GM19455 (cell line): ENCODE measurements around the gene STK11.
A peak's percentile ranks its signal among the peaks of the same experiment; 100 is the strongest.

Experiments used
- ATAC-seq: cut with Tn5 transposase; IDR thresholded peaks from one replicate; pipeline ENCODE4 v1.9.1; 2021; ENCODE audit not compliant: unreplicated experiment

STK11 gene

GRCh38 chr19:1260749-1261537 is 55.4 kb downstream of the STK11 start:
- peak; percentile 50 for ATAC-seq

GRCh38 chr19:1261538-1261797 is 55.9 kb downstream of the STK11 start:
- ATAC-seq: no peak

GRCh38 chr19:1261798-1262622 is 56.4 kb downstream of the STK11 start:
- no peak for ATAC-seq

GRCh38 chr19:1262623-1263123 is 57.1 kb downstream of the STK11 start:
- no peak for ATAC-seq

DNA sequence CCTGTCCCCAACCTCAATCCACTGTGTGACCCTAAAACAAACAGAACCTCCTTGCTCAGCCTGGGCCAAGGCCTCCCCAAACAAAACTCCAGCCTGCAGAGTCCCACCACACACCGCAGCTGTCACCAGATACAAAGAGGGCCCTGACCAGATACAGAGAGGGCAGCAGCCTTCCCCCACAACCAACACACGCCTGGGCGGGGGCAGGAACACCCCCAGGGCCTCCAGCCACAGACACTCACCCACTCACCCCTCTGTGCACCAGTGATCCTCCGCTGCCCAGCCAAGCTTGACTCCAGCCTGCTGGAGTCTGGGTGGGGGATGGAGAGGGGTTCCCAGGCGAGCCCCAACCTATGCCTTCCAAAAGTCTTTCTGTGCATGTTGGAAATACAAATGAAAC is 57.6 kb downstream of the STK11 start:
- ATAC-seq: no peak

DNA sequence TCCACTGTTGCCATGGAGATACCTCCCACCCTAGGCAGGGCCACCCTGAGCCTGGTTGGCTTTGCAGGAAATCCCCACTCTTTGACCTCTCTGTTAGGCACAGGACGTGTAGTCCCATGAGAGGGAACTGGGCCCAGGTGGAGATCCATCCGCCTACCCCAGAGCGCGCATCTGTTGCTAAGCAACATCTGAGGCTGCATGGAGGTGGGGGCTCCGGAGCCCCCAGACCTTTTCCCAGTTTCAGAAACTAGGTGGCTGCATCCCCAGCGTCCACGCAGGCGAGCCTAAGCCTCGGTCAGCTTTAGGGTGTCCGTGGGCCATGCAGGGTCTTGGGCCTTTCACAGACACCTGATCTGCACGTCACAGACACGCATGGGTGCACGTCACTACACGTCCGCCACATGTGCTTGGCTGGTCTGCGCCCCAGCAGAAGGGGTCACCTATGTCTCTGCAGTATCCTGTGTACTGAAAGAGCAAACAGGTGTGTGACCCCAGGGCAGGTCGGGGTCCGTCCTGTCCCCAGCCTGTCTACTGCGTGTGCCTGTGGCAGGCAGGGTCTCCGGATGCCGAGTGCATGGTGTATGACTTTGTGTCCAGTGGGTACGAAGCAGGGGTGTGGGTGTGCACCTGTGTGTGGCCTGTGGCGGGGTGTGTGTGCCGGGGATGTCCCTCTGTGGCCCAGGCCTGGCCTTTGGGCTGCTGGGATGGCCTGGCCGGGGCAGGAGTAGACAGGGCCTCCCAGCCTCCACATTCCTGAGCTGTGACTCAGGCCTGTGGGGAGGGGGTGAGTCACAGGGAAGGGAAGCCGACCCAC is 59.4 kb downstream of the STK11 start:
- no peak for ATAC-seq

DNA sequence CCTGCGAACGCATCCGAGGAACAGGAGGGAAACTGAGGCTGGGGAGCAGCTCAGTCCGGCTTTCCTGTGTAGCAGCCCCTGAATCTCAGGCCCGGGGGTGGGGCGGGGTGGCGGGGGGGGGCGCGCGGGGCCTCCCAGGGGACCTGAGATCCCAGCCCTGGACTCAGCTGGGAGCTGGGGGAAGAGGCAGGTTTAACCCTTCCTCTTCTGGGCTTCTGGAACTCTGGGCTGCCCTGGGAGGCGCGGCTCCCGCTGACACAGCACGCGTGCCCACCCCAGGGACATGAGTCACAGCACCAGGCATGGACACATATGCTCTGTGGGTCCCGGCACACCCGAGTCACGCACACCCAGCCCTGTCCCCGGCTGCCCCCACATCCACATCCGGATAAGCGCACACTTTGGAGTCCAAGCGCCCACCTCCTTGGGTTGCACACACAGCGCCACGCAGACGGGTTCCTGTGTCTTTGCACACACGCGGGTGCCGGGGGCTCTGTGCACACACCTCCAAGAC is 60.1 kb downstream of the STK11 start:
- no peak for ATAC-seq

GRCh38 chr19:1266129-1266915 is 60.7 kb downstream of the STK11 start:
- peak; percentile 31 for ATAC-seq

DNA sequence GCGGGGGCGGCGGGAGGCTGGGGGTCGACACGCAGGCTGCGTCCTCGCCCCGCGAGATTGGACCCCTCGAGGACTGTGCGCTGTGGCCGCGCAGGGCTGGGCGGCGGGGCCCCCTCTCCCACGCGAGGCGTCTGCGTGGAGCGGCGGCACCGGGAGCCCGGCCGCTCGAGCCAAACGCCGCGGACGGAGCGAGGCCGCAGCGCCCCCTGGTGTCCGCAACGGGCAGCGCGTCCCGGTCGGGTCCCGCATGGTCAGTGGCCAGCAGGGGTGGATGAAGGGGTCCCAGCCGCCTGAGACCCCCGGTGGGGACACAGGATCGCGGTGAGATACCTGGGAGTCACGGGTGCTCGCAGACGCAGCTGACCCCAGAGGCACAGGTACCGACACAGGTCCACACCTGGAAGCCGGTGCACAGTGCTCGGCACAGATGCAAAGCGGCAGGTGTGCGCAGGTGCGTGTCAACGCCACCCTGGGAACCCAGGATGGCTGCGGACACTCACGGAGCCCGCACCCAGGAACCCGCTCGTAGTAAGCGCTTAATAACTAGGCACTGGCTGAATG is 61.4 kb downstream of the STK11 start:
- peak; percentile 23 for ATAC-seq

- ATAC-seq: no peak
Observed at GRCh38 chr19:1267477-1268225, 62.1 kb downstream of the STK11 start.

- no peak for ATAC-seq
Observed at GRCh38 chr19:1268226-1269064, 62.9 kb downstream of the STK11 start.

GRCh38 chr19:1269065-1269477 is 63.5 kb downstream of the STK11 start, which contains the start of gene CIRBP:
CIRBP (plus strand) TSS chr19:1269332; CDS start chr19:1270934, 1,602 bp downstream.
- peak; percentile 48 for ATAC-seq

DNA sequence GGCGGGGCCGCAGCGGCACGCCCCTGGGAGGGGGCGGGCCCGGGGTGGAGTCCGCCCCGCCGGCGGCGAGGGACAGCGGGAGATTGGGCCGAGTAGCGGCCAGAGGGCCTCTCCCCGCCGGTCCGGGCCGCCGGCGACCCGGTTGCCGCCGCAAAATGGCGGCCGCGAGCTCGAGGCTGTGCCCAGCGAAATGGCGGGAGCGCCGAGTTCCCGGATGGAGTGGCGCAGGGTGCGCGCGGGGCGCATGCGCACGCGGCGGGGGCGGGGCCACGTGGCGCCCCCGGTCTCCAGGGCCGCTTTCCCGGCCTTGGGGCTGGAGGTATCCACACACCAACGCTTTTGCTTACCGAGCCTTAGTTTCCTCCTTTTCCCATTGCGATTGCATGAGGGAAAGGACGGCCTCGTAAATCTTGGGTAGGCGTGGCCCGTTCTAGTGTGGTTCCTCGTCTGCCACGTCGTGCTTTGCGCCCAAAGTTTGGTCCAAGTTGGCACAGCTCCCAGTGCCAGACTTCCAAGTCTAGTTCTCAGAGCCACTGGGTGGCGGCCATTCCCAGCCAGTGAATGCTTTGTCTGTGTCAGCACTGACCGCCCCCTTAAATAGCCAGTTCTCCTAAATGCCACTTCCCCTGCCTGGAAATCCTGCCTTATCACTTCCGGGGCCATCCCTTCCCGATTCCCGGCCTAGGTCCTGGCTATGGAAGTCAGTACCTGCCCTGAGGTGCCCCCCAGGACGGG is 64.1 kb downstream of the STK11 start:
- ATAC-seq: peak; percentile 18

DNA sequence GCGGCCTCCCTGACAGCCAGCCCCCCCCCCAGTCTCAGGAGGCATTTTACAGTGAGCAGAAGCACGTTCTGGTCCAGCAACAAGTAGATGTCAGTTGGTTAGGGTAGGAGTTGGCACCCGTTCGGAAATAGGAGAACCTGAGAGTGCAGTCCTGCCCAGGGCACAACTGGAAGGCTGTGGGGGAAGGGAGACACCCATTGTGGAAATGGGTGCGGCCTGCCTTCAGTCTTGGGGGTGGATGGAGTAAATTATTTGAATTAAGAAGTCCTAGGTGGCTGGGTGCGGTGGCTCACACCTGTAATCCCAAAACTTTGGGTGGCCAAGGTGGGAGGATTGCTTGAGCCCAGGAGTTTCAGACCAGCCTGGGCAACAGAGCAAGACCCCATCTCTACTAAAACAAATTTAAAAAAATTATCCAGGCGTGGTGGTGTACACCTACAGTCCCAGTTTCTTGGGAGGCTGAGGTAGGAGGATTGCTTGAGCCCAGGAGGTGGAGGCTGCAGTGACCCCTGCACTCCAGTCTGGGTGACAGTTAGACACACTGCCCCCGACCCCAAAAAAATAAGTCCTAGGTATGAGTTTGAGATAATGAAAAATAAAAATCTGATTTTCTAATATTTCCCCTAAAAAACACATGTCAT is 64.8 kb downstream of the STK11 start:
- no peak for ATAC-seq

GRCh38 chr19:1270854-1271527 is 65.4 kb downstream of the STK11 start:
- ATAC-seq: no peak

DNA sequence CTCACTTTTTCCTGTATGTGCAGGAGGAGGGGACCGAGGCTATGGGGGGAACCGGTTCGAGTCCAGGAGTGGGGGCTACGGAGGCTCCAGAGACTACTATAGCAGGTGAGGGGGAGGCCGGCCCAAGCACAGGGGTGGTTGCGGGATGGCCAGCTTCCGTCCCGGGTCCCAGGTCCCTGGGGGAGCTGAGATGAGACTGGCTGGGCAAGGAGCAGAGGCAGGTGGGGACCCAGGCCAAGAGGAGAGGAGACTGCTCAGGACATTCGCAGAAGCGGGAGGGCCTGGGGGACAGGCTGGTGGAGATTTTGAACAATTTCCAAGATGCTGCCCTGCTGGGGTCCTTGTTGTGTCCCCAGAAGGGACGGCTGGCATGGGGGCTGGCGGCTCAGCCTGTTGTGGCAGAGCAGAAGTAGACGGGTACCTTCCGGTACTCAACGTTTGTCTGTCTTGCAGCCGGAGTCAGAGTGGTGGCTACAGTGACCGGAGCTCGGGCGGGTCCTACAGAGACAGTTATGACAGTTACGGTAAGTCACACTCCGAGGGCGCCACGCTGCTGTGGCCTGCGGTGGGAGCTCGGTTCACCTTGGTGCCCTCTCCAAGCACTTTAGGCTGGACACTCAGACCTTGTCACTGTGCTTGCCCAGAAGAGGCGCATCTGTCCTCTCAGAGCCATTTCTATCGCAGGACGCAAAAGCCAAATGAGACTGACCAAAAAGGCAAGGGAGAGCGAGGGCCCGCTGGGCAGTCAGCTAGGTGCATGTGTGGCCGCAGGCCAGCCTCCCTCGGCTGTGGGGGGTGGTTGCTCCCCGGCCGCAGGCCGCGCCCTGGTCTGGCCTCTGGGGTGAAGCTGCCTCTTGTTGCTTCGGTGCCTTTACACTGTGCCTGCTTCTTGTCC is 66.2 kb downstream of the STK11 start:
- ATAC-seq: no peak
